NCI-H226 (cell line): Measurements from ENCODE around the gene SPATA31A1.
"Not testable (repeated sequence)": the region's sequence is repeated elsewhere in the genome, so short reads cannot be mapped to it uniquely, and the experiment has no call there.

Experiments used
- DNase-seq: peaks from one replicate; pipeline ENCODE4 v3.0.0-alpha.2; 2015

SPATA31A1 gene

DNA sequence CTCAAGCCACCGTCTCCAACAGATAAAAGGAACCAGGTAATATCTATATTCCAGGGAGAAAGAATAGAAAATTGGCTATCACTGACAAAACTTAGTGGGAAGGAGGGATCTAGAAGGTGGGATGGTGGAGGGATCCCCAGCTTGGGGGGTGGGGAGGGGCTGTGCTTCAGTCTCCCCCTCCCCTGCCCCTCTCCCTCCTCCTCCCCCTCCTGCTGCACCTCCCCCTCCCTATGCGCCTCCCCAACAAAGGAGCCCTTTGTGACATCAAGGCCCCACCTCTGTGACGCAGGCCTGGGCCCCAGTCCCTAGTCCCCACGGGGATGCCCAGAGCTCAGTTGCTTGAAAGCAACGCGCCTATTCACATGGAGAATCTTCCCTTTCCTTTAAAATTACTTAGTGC lies at the start of gene SPATA31A1:
Gene SPATA31A1 (plus strand): TSS at position 301 of the 400 bp plus-strand sequence. CDS start 62 bp downstream, at position 363.
- not testable (repeated sequence) for DNase-seq

- not testable (repeated sequence) for DNase-seq
These were observed 52.1 kb downstream of the SPATA31A1 start for GRCh38 chr9:39407261-39408204.

- DNase-seq = not testable (repeated sequence)
These were observed 55.9 kb downstream of the SPATA31A1 start for GRCh38 chr9:39411254-39411940.
